ENCODE data around the gene VAMP1. TPM values are rescaled to one million over a fixed set of nuclear protein-coding genes. Genes with fewer than 3 reads are reported as not detected.
"Not testable (repeated sequence)": the region's sequence is repeated elsewhere in the genome, so short reads cannot be mapped to it uniquely, and the experiment has no call there.

The VAMP1 gene
- total RNA-seq, 1 experiment from 2014 or later: 11.0 TPM

- DNase-seq (ENCODE audit: low read depth): no peak
- in situ Hi-C loops (cut with HindIII; ENCODE audit: low pct_unique_long_range_greater_than_20kb, low sequenced_read_pairs): no loop called here
Measured at GRCh38 chr12:6435961-6436715, 34.3 kb downstream of the VAMP1 start.

GRCh38 chr12:6434205-6435140 lies 36.0 kb downstream of the VAMP1 start:
- in situ Hi-C loops (cut with HindIII; ENCODE audit: low pct_unique_long_range_greater_than_20kb, low sequenced_read_pairs): no loop called here
- no peak for DNase-seq (ENCODE audit: low read depth)

GRCh38 chr12:6432991-6433390 lies 37.5 kb downstream of the VAMP1 start:
- DNase-seq (ENCODE audit: low read depth): no peak
- in situ Hi-C loops (cut with HindIII; ENCODE audit: low pct_unique_long_range_greater_than_20kb, low sequenced_read_pairs): no loop called here

DNA sequence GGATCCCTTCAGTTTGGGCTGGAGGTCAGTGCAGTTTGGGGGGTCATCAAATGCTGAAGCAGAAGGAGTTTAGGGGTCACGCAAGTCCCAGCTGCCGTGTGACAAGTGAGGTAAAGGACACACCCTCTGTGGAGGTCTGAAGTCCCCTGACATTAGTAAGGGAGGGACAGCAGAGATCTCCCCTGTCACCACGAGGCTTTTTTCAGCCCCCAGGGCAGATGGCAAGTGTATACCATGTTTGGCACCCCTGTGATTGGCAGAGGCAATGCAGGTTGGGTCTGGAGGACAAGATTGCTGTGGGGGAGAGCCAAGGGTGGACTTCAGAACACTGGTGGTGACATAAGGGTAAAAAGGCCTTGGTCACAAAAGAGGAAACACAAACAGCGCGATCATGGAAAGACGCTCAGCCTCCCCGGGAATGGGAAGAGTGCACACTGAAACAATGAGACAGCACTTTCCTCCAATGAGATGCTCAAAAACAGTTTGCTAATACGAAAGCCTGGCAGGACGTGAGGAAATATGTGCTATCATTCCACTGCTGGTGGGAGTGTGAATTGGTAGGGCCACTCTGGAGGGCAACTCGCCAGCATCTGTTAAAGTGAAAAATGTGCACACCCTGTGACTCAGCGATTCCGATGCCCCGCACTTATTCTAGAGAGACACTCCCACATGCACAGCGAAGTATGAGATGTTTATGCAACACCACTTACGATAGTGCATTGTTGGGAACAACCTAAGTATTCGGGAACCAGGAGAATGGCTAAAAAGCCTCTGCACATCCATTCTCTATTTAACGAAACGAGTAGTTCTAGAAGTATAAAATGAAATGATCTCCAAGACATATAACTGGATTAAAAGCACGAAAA lies 40.1 kb downstream of the VAMP1 start:
- DNase-seq (ENCODE audit: low read depth): peak; percentile 99
- in situ Hi-C loops (cut with HindIII; ENCODE audit: low pct_unique_long_range_greater_than_20kb, low sequenced_read_pairs): no loop called here

DNA sequence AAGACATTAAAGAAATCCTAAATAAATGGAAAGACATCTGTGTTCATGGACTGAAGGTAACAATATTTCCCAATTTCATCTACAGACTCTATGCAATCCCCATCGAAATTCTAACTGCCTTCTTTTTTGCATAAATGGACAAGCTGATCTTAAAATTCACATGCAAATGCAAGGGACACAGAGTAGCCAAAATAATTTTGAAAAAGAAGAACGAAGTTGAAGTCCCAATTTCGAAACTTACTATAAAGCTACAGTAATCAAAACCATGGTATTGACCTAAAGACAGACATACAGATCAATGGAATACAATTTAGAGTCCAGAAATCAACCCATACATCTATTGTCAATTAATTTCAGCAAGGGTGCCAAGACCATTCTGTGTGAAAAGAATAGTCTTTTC lies 42.2 kb downstream of the VAMP1 start:
- in situ Hi-C loops (cut with HindIII; ENCODE audit: low pct_unique_long_range_greater_than_20kb, low sequenced_read_pairs): no loop called here
- no peak for DNase-seq (ENCODE audit: low read depth)

- in situ Hi-C loops (cut with HindIII; ENCODE audit: low pct_unique_long_range_greater_than_20kb, low sequenced_read_pairs); DNase-seq (ENCODE audit: low read depth): not testable (repeated sequence)
Measured at GRCh38 chr12:6427796-6428195, 42.7 kb downstream of the VAMP1 start.

- in situ Hi-C loops (cut with HindIII; ENCODE audit: low pct_unique_long_range_greater_than_20kb, low sequenced_read_pairs): no loop called here
- peak; percentile 93 for DNase-seq (ENCODE audit: low read depth)
Measured at GRCh38 chr12:6426882-6427671, 43.4 kb downstream of the VAMP1 start.

DNA sequence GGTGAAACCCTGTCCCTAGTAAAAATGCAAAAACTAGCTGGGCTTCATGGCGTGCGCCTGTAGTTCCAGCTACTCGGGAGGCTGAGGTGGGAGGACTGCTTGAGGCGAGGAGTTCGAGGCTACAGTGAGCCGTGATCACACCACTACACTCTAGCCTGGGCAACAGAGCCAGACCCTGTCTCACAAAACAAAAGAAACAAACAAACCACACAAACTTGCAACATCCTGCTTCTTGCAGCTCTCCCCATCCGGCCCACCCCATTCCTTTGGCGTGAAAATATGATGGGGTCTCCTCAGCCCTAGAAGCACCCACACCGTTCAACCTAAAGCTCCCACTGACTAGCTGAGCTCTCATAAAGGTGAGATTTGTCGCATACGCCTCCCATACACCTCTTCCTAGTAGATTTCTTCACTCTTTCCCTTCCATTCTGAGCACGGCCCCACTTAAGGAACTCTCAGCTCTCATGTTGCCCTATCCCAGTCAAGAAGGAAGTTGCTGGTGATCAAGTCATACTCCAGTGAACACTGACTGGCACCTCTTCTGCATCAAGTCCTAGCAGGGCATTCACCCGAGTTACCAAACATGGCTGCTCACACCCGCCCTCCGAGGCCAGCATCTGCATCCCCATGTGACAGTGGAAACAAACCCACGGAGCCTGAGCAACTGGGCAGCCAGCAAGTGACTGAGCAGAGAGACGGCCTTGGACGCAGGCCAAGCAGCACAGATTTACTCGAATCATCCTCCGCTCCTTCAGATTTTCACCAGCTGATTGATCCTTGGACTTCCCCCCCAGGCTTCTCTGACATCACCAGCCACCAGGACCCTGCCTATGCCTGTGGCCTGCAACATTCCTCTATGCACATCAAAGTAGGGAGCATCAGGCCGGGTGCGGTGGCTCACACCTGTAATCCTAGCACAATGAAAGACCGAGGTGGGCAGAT lies 44.6 kb downstream of the VAMP1 start:
- in situ Hi-C loops (cut with HindIII; ENCODE audit: low pct_unique_long_range_greater_than_20kb, low sequenced_read_pairs): no loop called here
- DNase-seq (ENCODE audit: low read depth): peak; percentile 97

DNA sequence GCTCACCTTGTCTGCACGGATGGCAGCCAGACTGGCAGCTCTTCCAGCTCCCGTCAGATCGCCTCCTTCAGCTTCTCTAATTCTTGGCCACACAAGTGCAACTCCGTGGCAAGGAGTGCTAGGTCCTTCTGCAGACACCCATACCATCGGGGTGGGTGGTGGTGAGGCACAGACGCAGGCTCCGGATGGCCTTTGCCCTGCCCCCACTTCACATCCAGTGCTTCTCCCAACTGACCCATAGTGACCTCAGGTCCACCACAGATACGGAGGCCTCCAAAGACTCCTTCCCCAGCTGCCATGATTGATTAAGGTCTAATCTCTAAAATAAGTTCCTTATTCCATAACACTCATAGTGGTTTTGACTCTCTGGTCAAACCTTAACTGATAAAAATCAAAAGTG lies 45.6 kb downstream of the VAMP1 start:
- DNase-seq (ENCODE audit: low read depth): no peak
- in situ Hi-C loops (cut with HindIII; ENCODE audit: low pct_unique_long_range_greater_than_20kb, low sequenced_read_pairs): no loop called here

DNA sequence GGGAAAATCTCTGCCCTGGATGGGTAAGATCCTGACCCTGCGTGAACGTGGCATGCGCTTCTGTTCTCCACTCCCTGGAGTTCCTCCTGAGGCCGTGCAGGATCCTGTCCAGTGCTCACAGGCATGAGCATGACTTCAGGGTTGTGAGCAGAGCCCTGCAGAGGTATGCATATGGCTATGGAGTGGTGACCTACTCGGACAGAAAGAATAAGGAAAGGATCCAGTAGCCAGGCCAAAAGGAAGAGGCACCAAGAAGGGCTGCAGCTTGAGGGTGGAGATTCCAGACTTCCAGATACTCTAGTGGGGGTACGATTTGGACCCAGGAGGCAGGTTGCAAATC lies 46.5 kb downstream of the VAMP1 start:
- DNase-seq (ENCODE audit: low read depth): no peak
- in situ Hi-C loops (cut with HindIII; ENCODE audit: low pct_unique_long_range_greater_than_20kb, low sequenced_read_pairs): no loop called here

DNA sequence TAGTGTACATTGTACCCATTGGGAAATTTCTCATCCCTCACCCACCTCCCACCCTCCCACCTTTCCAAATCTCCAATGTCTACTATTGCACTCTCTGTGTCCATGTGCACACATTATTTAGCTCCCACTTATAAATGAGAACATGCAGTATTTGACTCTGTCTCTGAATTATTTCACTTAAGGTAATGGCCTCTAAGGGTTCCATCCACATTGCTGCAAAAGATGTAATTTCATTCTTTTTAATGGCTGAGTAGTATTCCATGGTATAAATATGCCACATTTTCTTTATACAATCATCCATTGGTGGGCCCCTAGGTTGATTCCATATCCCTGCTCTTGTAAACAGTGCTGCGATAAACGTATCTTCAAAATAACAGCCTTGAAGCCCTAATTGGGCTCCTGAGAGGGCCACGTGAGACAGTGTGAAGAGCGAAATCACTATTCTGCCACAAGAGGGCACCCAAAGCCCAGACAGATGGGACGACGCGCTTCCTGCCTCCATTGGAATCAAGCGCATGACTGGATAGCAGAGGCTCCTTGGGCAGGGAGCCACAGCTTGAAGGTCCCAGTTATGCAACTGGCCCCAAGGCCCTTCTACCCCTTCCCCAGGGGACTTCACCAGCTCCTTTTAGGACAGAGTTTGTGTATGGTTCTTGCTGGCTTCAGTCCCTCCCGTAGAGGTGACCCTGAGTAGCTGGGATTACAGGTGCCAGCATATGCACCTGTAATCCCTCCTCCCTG lies 47.0 kb downstream of the VAMP1 start:
- DNase-seq (ENCODE audit: low read depth): peak; percentile 80
- in situ Hi-C loops (cut with HindIII; ENCODE audit: low pct_unique_long_range_greater_than_20kb, low sequenced_read_pairs): no loop called here

GRCh38 chr12:6420364-6420763 lies 50.1 kb downstream of the VAMP1 start:
- in situ Hi-C loops (cut with HindIII; ENCODE audit: low pct_unique_long_range_greater_than_20kb, low sequenced_read_pairs): no loop called here
- no peak for DNase-seq (ENCODE audit: low read depth)

DNA sequence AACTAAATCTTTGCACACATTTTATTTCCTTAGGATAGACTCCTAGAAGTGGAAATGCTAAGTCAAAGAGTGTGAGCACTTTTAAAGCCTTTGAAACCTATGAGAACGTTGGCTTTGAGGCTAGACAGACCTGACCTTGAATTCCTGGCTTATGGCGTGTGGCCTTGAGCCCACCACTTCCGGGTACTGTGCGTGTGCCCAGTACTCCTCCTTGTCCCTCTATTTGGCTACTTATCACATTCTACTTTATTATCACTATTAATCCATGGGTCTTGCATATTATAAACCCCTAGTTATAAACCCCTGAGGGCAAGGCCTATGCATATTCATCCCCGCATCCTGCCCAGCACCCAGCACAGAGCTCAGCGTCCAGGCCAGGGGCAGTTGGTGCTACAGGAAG lies 51.7 kb downstream of the VAMP1 start:
- in situ Hi-C loops (cut with HindIII; ENCODE audit: low pct_unique_long_range_greater_than_20kb, low sequenced_read_pairs): no loop called here
- DNase-seq (ENCODE audit: low read depth): no peak

GRCh38 chr12:6416596-6416995 lies 53.9 kb downstream of the VAMP1 start:
- in situ Hi-C loops (cut with HindIII; ENCODE audit: low pct_unique_long_range_greater_than_20kb, low sequenced_read_pairs): no loop called here
- DNase-seq (ENCODE audit: low read depth): no peak
